ENCODE results near the gene ERICH6.
A peak's percentile ranks its signal among the peaks of the same experiment; 100 is the strongest.

The ERICH6 gene

GRCh38 chr3:150703756-150704344, at the start of gene ERICH6:
ERICH6 (minus strand) TSS chr3:150703920; CDS start chr3:150703898, 22 bp downstream.
- H3K4me3 ChIP-seq (ENCODE audit: low read length), result peak within 1 kb of the TSS; percentile 98
- H3K27me3 ChIP-seq (replicated peaks; ENCODE audit: control insufficient read depth, insufficient read depth, low read length), result no peaks in the 10 kb centered on the region
- peaks cover 9% of the 10 kb centered on the region for H3K4me1 ChIP-seq (ENCODE audit: control insufficient read depth, insufficient read depth, low read length)
- no peaks in the 10 kb centered on the region for H3K36me3 ChIP-seq (ENCODE audit: control insufficient read depth, insufficient read depth, low read length, severe bottlenecking)
- DNase-seq (ENCODE audit: low read depth), result peak; percentile 97
- peak within 1 kb of the TSS; percentile 93 for H3K9ac ChIP-seq (ENCODE audit: low read length)
- H3K9me3 ChIP-seq (ENCODE audit: control insufficient read depth, low read length), result no peaks in the 10 kb centered on the region

GRCh38 chr3:150751781-150752263, 48.1 kb upstream of the ERICH6 start:
- no peaks in the 10 kb centered on the region for H3K9me3 ChIP-seq (ENCODE audit: control insufficient read depth, low read length)
- no peak for DNase-seq (ENCODE audit: low read depth)
- H3K27me3 ChIP-seq (replicated peaks; ENCODE audit: control insufficient read depth, insufficient read depth, low read length), result no peaks in the 10 kb centered on the region
- H3K9ac ChIP-seq (ENCODE audit: low read length), result no peak overlapping the region
- peaks cover 12% of the 10 kb centered on the region for H3K36me3 ChIP-seq (ENCODE audit: control insufficient read depth, insufficient read depth, low read length, severe bottlenecking)
- H3K4me1 ChIP-seq (ENCODE audit: control insufficient read depth, insufficient read depth, low read length), result peaks cover 35% of the 10 kb centered on the region
- H3K4me3 ChIP-seq (ENCODE audit: low read length), result no peak overlapping the region

- Histone ChIP-seq H3K27me3 (replicated peaks; ENCODE audit: control insufficient read depth, insufficient read depth, low read length) (no peaks in the 10 kb centered on the region), H3K4me3 (ENCODE audit: low read length) (peak overlapping the region; percentile 1), H3K4me1 (ENCODE audit: control insufficient read depth, insufficient read depth, low read length) (peaks cover 38% of the 10 kb centered on the region), H3K9me3 (ENCODE audit: control insufficient read depth, low read length) (no peaks in the 10 kb centered on the region), H3K9ac (ENCODE audit: low read length) (no peak overlapping the region), H3K36me3 (ENCODE audit: control insufficient read depth, insufficient read depth, low read length, severe bottlenecking) (peaks cover 12% of the 10 kb centered on the region)
- DNase-seq (ENCODE audit: low read depth), result no peak
Measured at GRCh38 chr3:150749255-150749654, 45.5 kb upstream of the ERICH6 start.

GRCh38 chr3:150748684-150749047, 44.9 kb upstream of the ERICH6 start:
- Histone ChIP-seq H3K4me1 (ENCODE audit: control insufficient read depth, insufficient read depth, low read length) (peaks cover 44% of the 10 kb centered on the region), H3K9ac (ENCODE audit: low read length) (no peak overlapping the region), H3K4me3 (ENCODE audit: low read length) (peak overlapping the region; percentile 1), H3K9me3 (ENCODE audit: control insufficient read depth, low read length) (no peaks in the 10 kb centered on the region), H3K27me3 (replicated peaks; ENCODE audit: control insufficient read depth, insufficient read depth, low read length) (no peaks in the 10 kb centered on the region), H3K36me3 (ENCODE audit: control insufficient read depth, insufficient read depth, low read length, severe bottlenecking) (peaks cover 12% of the 10 kb centered on the region)
- DNase-seq (ENCODE audit: low read depth), result peak; percentile 39

GRCh38 chr3:150747886-150748683, 44.4 kb upstream of the ERICH6 start:
- no peak overlapping the region for H3K4me3 ChIP-seq (ENCODE audit: low read length)
- H3K4me1 ChIP-seq (ENCODE audit: control insufficient read depth, insufficient read depth, low read length), result peaks cover 50% of the 10 kb centered on the region
- DNase-seq (ENCODE audit: low read depth), result no peak
- no peaks in the 10 kb centered on the region for H3K9me3 ChIP-seq (ENCODE audit: control insufficient read depth, low read length)
- peaks cover 8% of the 10 kb centered on the region for H3K36me3 ChIP-seq (ENCODE audit: control insufficient read depth, insufficient read depth, low read length, severe bottlenecking)
- no peak overlapping the region for H3K9ac ChIP-seq (ENCODE audit: low read length)
- no peaks in the 10 kb centered on the region for H3K27me3 ChIP-seq (replicated peaks; ENCODE audit: control insufficient read depth, insufficient read depth, low read length)

GRCh38 chr3:150746791-150747590, 43.3 kb upstream of the ERICH6 start:
- peaks cover 50% of the 10 kb centered on the region for H3K4me1 ChIP-seq (ENCODE audit: control insufficient read depth, insufficient read depth, low read length)
- no peak overlapping the region for H3K9ac ChIP-seq (ENCODE audit: low read length)
- no peaks in the 10 kb centered on the region for H3K27me3 ChIP-seq (replicated peaks; ENCODE audit: control insufficient read depth, insufficient read depth, low read length)
- no peak for DNase-seq (ENCODE audit: low read depth)
- H3K36me3 ChIP-seq (ENCODE audit: control insufficient read depth, insufficient read depth, low read length, severe bottlenecking), result peaks cover 6% of the 10 kb centered on the region
- H3K4me3 ChIP-seq (ENCODE audit: low read length), result no peak overlapping the region
- H3K9me3 ChIP-seq (ENCODE audit: control insufficient read depth, low read length), result no peaks in the 10 kb centered on the region

GRCh38 chr3:150745832-150746231, 42.1 kb upstream of the ERICH6 start:
- Histone ChIP-seq H3K27me3 (replicated peaks; ENCODE audit: control insufficient read depth, insufficient read depth, low read length) (no peaks in the 10 kb centered on the region), H3K4me3 (ENCODE audit: low read length) (no peak overlapping the region), H3K4me1 (ENCODE audit: control insufficient read depth, insufficient read depth, low read length) (peaks cover 56% of the 10 kb centered on the region), H3K9me3 (ENCODE audit: control insufficient read depth, low read length) (no peaks in the 10 kb centered on the region), H3K9ac (ENCODE audit: low read length) (no peak overlapping the region), H3K36me3 (ENCODE audit: control insufficient read depth, insufficient read depth, low read length, severe bottlenecking) (peaks cover 16% of the 10 kb centered on the region)
- no peak for DNase-seq (ENCODE audit: low read depth)

- DNase-seq (ENCODE audit: low read depth), result no peak
- Histone ChIP-seq H3K27me3 (replicated peaks; ENCODE audit: control insufficient read depth, insufficient read depth, low read length) (no peaks in the 10 kb centered on the region), H3K36me3 (ENCODE audit: control insufficient read depth, insufficient read depth, low read length, severe bottlenecking) (peaks cover 17% of the 10 kb centered on the region), H3K4me1 (ENCODE audit: control insufficient read depth, insufficient read depth, low read length) (peaks cover 59% of the 10 kb centered on the region), H3K4me3 (ENCODE audit: low read length) (no peak overlapping the region), H3K9me3 (ENCODE audit: control insufficient read depth, low read length) (no peaks in the 10 kb centered on the region), H3K9ac (ENCODE audit: low read length) (no peak overlapping the region)
Measured at GRCh38 chr3:150744919-150745211, 41.1 kb upstream of the ERICH6 start.

- Histone ChIP-seq H3K9ac (ENCODE audit: low read length) (no peak overlapping the region), H3K9me3 (ENCODE audit: control insufficient read depth, low read length) (no peaks in the 10 kb centered on the region), H3K4me1 (ENCODE audit: control insufficient read depth, insufficient read depth, low read length) (peaks cover 64% of the 10 kb centered on the region), H3K4me3 (ENCODE audit: low read length) (no peak overlapping the region), H3K27me3 (replicated peaks; ENCODE audit: control insufficient read depth, insufficient read depth, low read length) (no peaks in the 10 kb centered on the region), H3K36me3 (ENCODE audit: control insufficient read depth, insufficient read depth, low read length, severe bottlenecking) (peaks cover 17% of the 10 kb centered on the region)
- DNase-seq (ENCODE audit: low read depth), result no peak
Measured at GRCh38 chr3:150744041-150744918, 40.6 kb upstream of the ERICH6 start.

GRCh38 chr3:150743508-150743907, 39.8 kb upstream of the ERICH6 start:
- Histone ChIP-seq H3K4me3 (ENCODE audit: low read length) (no peak overlapping the region), H3K36me3 (ENCODE audit: control insufficient read depth, insufficient read depth, low read length, severe bottlenecking) (peaks cover 17% of the 10 kb centered on the region), H3K9ac (ENCODE audit: low read length) (no peak overlapping the region), H3K4me1 (ENCODE audit: control insufficient read depth, insufficient read depth, low read length) (peaks cover 64% of the 10 kb centered on the region), H3K27me3 (replicated peaks; ENCODE audit: control insufficient read depth, insufficient read depth, low read length) (no peaks in the 10 kb centered on the region), H3K9me3 (ENCODE audit: control insufficient read depth, low read length) (no peaks in the 10 kb centered on the region)
- no peak for DNase-seq (ENCODE audit: low read depth)
